ENCODE measurements around the gene ID1.
"Not testable (repeated sequence)": the region's sequence is repeated elsewhere in the genome, so short reads cannot be mapped to it uniquely, and the experiment has no call there.

ID1 gene

GRCh38 chr20:31638317-31638716 lies 33.2 kb downstream of the ID1 start:
- no peak for DNase-seq (ENCODE audit: low spot score)

- DNase-seq (ENCODE audit: low spot score): no peak
Measured at GRCh38 chr20:31638816-31639215, 33.7 kb downstream of the ID1 start.

GRCh38 chr20:31640259-31640658 lies 35.2 kb downstream of the ID1 start:
- DNase-seq (ENCODE audit: low spot score): no peak

- DNase-seq (ENCODE audit: low spot score): no peak
Measured at GRCh38 chr20:31641391-31641790, 36.3 kb downstream of the ID1 start.

- no peak for DNase-seq (ENCODE audit: low spot score)
Measured at GRCh38 chr20:31642837-31643236, 37.7 kb downstream of the ID1 start.

GRCh38 chr20:31643522-31643921 lies 38.4 kb downstream of the ID1 start:
- no peak for DNase-seq (ENCODE audit: low spot score)

- no peak for DNase-seq (ENCODE audit: low spot score)
Measured at GRCh38 chr20:31644701-31645100, 39.6 kb downstream of the ID1 start.

- not testable (repeated sequence) for DNase-seq (ENCODE audit: low spot score)
Measured at GRCh38 chr20:31648104-31648503, 43.0 kb downstream of the ID1 start.

- no peak for DNase-seq (ENCODE audit: low spot score)
Measured at GRCh38 chr20:31652917-31653396, 47.9 kb downstream of the ID1 start.

- no peak for DNase-seq (ENCODE audit: low spot score)
Measured at GRCh38 chr20:31653561-31653960, 48.5 kb downstream of the ID1 start.

- DNase-seq (ENCODE audit: low spot score): no peak
Measured at GRCh38 chr20:31654534-31654933, 49.4 kb downstream of the ID1 start.
